GM15510 (cell line): ENCODE measurements around the gene ZBTB48.

Source experiments
- POLR2A ChIP-seq: IDR thresholded peaks from 3 replicates; pipeline ENCODE4 v1.6.1; 2011; ENCODE audit warnings: borderline replicate concordance; ENCODE audit not compliant: insufficient read length; ENCODE audit errors: extremely low read depth

The ZBTB48 gene

DNA sequence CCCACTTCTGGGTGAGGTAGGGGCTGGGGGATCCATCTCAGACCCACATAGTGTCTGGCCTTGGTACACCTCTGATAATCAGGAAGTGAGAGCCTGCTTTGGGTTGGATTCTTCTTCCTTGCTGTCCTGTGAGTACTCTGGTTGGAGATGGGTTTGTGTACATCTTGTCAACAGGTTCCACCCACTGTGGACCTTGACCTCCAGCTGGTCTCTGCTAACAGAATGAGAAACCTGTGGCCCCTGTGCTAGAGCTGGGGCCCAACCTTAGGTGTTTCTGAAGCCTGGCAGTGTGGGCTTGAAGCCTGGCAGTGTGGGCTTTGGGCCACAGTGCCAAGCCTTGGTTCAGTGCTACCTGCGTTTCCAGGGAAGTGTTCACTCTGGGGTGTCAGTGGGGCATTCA, 2.6 kb downstream of the ZBTB48 start:
- no peak for TF ChIP-seq POLR2A

DNA sequence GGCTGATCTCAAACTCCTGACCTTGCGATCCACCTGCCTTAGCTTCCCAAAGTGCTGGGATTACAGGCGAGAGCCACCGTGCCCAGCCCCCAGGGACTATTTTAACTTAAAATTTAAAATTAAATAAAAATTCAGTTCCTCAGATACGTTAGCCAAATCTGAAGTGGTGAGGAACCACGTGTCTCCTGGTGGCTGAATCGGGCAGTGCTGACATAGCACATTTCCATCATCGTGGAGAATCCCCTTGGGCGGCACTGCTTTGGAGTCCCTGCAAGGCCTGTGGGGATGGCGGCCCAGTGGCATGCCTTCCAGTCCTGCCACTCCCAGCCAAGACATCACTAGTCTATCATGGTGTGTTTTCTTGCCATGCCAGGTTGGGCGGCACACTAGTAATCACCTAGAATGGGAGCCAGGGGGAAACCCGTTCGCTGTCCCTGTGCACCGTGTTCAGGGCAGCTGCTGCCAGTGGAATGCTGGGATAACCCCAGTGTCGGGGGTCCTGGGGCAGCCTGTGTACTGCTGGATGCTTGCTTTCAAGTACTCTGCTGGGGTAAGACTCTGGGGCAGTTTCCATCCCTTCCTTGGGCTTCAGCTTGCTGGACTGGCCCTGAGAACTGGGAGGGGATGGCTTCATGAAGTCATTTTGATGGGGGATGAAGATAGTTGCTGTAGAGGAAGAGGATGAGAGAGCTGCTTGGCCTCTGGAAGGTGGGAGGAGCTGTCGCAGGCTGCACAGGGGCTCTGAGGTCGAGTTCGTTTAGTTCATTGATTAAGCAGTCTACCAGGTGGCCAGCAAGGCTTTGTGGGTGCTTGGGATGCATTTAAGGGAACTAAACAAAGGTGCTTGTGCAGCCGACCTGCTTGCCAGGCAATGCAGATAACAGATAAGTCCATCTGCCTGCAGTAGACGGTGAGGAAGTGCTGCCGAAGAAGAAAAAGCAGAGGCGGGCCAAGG, 4.6 kb downstream of the ZBTB48 start:
- no peak for TF ChIP-seq POLR2A

DNA sequence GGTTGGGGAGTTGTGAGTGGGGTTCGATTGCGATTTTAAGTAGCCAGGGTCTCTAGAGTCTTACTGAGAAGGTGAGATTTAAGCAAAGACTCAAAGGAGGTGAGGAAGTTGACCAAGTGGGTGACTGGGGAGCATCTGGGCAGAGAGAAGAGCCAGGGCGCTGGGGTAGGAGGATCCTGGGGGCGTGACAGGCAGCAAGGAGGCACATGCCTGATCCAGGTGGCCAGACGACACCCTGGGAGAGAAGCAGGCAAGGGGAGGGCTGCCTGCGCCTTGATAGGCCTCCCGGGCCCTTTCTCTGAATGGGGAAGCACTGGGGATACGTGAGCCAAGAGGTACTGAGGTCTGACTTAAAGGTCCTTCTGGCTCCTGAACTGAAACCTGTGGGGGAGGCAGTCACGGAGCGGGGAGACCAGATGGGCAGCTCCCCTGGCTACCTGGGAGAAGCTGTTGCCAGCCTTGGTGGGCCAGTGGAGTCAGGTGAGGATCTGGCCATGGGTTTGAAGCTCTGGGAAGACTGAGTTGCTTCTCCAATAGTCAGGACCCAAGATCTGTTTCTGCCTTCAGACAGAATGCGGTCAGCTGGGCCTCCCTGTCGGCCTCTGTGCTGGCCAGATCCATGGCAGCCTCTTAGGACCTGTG, 5.4 kb downstream of the ZBTB48 start:
- no peak for TF ChIP-seq POLR2A

DNA sequence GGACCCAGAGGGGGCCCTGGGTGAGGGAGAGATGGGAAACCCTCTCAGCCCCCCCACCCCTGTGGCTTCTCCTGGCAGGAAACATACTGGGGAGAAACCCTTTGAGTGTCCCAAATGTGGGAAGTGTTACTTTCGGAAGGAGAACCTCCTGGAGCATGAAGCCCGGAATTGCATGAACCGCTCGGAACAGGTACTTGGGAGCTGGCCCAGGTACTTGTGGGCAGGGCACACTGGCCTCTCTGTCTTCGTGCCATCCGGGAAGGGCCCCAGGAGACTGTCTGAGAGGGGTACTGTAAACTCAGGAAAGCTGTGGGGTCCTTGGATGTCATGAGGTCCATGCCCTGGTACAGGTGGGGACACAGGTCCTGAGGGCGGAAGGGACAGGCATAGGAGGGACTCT, 6.0 kb downstream of the ZBTB48 start:
- no peak for TF ChIP-seq POLR2A

DNA sequence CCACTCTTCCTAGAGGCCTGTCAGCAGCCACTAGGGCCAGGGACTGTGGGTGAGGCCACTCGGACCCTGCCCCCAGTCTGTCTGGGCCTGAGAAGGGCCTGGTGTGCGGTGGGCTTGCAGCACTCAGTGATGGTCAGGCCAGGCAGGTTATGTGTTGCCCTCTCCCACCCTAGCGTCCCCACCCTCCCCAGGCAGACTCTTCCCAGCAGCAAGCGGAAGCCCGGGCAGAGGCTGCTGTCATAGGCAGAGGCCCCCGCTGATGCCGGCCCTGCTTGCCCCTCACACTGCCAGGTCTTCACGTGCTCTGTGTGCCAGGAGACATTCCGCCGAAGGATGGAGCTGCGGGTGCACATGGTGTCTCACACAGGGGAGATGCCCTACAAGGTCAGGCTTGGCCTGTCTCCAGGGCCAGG, 6.6 kb downstream of the ZBTB48 start:
- no peak for TF ChIP-seq POLR2A

DNA sequence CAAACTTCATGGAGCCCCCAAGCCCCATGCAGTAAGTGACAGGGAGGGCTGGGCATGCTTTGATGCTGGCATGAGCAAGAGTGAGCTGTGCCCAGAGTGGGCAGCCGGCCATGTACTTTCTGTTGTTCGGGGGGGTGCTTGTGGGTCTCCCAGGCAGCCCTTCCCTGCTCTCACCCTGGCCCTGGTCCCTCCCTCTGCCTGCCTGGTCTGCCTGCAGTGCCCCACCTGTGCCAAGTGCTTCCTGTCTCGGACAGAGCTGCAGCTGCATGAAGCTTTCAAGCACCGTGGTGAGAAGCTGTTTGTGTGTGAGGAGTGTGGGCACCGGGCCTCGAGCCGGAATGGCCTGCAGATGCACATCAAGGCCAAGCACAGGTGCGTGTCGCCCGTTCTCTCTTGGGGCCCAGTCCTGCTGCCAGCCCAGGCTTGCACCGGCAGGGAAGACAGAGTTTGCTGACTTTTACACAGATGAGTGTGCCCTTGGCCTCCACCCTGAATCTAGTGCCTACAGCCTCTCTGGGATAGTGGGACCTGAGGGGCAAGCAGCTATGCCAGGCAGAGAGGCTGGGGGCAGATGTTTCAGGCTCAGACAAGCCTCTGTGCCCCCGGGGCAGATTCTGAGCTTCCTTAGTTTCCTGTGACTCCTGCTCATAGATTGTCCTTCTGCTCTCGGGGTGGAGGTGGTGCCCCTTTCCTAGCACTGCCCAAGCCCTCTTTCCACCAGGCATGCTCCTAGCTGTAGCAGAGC, 7.6 kb downstream of the ZBTB48 start:
- TF ChIP-seq POLR2A = no peak

DNA sequence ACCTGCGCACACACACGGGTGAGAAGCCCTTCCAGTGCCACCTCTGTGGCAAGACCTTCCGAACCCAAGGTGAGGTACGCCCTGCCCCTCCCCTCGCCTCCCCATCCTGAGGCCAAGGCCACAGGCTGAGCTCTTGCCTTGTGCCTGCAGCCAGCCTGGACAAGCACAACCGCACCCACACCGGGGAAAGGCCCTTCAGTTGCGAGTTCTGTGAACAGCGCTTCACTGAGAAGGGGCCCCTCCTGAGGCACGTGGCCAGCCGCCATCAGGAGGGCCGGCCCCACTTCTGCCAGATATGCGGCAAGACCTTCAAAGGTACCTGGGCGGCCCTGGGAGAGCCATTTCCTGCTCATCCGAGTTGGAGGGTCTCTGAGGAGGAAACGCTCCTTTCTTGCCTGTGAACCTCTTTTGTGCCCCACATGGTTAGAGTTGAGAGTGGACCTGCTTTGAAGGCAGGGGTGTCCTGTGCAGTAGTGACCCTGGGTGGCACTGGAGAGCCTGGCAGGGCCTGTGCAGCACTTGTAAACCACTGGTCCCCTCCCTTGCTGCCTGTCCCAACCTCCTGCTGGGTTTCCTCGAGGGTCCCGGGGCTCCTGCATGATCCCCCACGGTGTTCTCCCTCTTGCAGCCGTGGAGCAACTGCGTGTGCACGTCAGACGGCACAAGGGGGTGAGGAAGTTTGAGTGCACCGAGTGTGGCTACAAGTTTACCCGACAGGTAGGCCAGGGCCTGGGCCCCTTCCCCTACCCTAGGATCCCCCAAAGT, 8.5 kb downstream of the ZBTB48 start:
- TF ChIP-seq POLR2A = no peak

DNA sequence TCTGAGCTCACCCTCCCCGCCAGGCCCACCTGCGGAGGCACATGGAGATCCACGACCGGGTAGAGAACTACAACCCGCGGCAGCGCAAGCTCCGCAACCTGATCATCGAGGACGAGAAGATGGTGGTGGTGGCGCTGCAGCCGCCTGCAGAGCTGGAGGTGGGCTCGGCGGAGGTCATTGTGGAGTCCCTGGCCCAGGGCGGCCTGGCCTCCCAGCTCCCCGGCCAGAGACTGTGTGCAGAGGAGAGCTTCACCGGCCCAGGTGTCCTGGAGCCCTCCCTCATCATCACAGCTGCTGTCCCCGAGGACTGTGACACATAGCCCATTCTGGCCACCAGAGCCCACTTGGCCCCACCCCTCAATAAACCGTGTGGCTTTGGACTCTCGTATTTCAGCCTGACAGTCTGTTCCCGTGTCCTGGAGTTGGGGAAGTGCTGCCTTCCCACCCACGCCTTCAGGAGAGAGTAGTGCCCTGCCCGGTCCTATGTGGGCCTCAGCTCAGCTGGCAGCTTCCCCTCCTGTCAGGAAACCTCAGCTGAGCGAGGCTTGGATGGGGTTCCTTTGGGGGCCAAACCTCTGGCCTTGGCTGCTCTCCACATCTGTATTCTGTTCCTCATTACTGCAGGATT, 9.2 kb downstream of the ZBTB48 start:
- TF ChIP-seq POLR2A = no peak

DNA sequence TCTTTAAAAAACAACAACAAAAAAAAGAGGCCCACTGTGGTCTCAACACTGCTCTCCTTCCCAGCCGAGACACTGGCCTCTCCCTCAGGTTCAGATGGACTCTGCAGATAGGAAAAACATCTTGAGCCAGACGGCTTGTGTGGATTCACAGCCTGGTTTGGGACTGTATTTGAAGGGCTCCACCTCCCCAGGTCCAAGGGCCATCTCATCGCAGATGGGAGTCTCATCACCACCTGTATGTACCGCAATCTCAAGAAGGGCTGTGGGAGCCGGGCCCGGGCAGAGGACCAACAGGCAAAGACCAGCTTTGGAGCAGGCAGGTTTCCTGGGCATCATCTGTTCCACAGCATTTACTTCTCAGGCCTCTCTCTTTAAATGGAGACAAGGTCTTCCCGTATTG, 10.3 kb downstream of the ZBTB48 start:
- no peak for TF ChIP-seq POLR2A

DNA sequence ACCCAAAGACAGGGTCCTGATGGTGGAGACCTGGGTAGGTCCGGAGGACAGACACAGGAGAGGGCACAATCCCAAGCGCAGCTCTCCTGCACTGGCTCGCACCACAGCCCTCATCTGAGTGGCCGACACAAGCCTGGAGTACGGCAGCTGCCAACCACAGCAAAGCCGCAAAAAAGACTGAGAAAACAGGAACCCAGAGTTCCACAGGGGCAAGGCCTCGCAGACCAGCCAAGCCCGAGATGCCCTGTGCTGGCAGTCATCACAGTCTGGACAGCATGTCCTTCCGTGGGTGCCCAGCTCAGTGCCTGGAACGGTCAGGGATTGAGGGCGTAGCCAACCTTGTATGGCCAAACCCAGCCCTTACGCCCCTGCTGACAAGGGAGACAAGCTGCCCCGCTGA, 11.4 kb downstream of the ZBTB48 start:
- no peak for TF ChIP-seq POLR2A

DNA sequence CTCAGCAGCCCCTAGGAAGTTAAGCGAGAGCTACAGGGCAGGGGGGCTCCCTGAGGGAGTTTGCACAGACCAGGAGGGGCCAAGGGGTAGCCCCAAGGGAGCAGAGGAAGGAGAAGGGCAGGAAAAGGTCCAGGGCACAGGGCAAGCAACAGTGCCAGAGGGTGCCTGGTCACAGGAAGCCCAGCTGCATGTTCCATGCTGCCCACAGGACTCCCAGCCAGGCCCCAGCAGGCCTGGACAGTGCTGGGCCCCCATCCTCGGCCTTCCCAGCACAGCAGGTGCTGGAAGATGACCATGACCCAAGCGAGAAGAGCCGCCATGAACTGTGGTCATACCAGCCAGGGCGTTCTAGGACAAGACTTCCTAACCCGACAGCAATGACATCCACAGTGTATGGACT, 11.8 kb downstream of the ZBTB48 start:
- no peak for TF ChIP-seq POLR2A

DNA sequence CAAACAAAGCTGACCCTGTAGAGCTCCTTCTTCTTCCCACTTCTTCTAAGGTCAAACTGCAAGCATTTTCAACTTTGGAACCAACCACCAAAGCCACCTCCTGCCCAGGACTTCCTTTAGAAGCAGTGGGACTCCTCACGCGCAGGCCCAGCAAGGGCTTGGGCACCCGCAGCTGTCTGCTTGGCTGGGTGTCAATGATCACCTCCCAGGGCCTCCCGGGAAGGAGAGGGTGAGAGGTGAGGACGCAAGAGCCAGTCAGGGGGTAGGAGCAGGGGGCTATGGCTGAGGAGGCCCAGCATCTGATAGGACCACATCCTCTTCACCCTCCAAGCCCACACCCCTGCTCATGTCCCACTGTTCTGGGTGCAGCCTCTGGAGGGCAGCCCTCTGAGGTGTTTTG, 12.6 kb downstream of the ZBTB48 start:
- no peak for TF ChIP-seq POLR2A

DNA sequence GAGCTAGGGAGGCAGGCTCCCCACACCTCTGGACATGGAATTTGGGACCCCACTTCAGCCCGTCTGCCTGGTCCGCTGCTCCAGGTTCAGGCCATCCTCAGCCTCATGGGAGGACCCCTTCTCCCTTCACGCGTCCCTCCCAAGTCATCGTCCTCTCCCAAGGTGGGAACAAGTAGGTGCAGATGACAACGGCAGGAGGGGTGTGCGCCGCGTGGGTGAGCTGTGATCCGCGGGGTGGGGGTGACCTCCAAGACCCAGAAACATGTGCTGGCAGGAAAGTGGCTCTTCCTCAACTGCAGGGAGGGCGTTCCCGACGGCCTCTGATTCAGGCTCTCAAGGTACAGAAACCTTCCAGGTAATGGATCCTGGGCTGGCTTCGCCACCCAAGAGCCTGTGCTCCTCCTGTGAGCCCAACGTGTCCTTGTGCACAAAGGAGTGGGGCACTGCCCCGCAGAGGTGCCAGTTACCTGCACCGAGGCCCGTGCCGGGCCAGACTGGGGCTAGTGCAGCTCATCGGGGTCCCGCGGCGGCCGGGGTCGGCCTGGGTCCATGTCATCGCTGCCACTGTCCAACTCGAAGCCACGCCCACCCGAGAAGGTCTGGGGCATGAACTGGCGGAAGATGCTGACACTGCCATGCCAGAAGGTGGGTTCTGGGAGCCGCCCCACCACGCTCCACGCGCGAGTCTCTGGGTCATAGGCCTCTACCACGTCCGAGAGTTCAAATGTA, 13.2 kb downstream of the ZBTB48 start:
- no peak for TF ChIP-seq POLR2A
